Mammary microvascular endothelial cell (primary cell): ENCODE data around the gene RASSF4. TPM values are rescaled to one million over a fixed set of nuclear protein-coding genes. Genes with fewer than 3 reads are reported as not detected.

ENCODE experiments used
- total RNA-seq: library from RNA; depleted of rRNA; stranded (reverse); fragments of >200 nt; gene quantifications from 2 replicates; pipeline ENCODE4 v1.2.3, GENCODE V29; 2015

Gene RASSF4
- 2.2 and 2.5 TPM in 2 replicates for total RNA-seq

DNA sequence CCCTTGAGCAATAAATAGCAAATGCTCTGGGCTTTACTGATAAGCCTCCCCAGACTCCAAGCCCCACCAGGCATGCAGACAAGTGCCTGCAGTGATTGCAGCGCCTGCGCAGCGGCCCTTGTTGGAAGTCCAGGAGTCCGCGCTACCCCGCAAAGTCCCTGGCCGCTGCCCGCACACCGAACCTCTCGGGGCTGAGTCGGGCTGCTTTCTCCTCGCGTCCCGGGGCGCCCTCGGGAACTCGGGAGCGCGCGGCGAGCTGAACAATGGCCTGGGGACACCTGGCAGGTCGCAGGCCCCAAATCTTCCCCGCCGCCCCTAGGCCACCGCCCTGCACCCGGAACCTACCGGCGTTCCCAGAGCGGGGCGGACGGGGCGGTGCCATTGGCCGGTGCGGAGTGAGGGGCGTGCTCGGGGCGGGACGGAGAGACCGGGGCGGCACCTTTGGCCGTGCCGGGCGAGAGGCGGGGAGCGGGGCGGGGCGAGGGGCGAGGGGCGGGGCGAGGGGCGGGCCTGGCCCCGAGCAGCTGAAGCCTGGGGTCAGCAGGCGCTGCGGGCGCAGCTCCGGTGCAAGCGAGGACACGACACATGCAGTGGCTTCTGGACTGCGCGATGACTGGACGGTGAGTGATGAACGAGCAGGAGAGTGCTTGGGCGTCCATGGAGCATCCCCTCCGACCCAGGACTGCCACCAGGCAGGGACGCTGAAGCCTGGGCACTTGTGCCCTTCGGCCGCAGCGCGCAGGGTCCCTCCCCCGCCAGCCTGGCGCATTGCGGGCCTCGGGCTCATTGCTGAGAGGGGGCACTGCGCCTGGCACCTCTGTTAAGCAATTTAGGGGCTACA, at the start of gene RASSF4:
Gene RASSF4 (plus strand): TSS at position 556 of the 841 bp plus-strand sequence. CDS start 10,401 bp downstream, outside the sequence.

DNA sequence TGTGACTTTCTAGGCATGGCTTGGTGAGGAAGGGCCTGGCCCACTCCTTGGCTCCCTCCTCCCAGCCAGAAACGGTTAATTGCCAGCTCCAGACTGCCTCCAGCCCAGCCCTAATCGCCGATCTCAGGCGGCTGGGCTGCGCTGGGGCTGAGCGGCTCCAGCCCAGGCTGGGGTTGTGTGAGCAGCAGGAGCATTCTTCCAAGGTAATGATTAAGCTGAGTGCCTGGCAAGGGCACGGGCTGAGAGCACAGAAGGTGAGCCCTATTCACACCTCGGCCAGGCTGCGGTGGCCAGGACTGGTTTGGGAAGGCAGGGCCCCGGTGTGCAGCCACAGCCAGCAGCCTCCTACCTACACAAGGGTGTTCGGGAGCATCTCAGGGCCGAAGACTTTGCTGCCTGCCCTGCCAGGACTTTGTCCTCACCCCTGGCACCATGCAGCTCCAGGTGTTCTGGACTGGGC, 48.5 kb upstream of the RASSF4 start, which contains the start of gene TMEM72:
Gene TMEM72 (plus strand): TSS at position 257 of the 460 bp plus-strand sequence. CDS start 176 bp downstream, at position 433.

GRCh38 chr10:44978570-44979280, 19.1 kb downstream of the RASSF4 start, which contains the start of gene DEPP1:
TSS of gene DEPP1 (minus strand) at chr10:44978809. CDS start at chr10:44978030, 779 bp downstream.

GRCh38 chr10:45000752-45001380, 41.3 kb downstream of the RASSF4 start, which contains the start of gene ZNF22:
TSS of gene ZNF22 (plus strand) at chr10:45000923. CDS start at chr10:45003369, 2,446 bp downstream.

Other genes with a start within 250 kb of the RASSF4 start
- gene TMEM72, start 48.5 kb upstream of the RASSF4 start, total RNA-seq, result not detected in 2 replicates
- 32.3 and 40.5 TPM in 2 replicates for gene DEPP1, start 19.0 kb downstream of the RASSF4 start, total RNA-seq
- 30.7 and 34.7 TPM in 2 replicates for gene ZNF22, start 41.1 kb downstream of the RASSF4 start, total RNA-seq